Mammary epithelial cell (primary cell): ENCODE data around the gene TPPP.

Experiments
- CTCF ChIP-seq, 2 donors: IDR thresholded peaks in 1 of 2; conservative IDR thresholded peaks in 1 of 2; 2 replicates each; pipeline ENCODE4 v1.5.1; 2011 to 2012; ENCODE audit warnings: inconsistent platforms in 2 of 2, low read length in 2 of 2, mild to moderate bottlenecking in 2 of 2, control low read depth in 1 of 2, low read depth in 1 of 2; ENCODE audit not compliant: insufficient read depth in 1 of 2; ENCODE audit errors: extremely low read depth in 1 of 2
- EZH2 ChIP-seq: IDR thresholded peaks from 2 replicates; pipeline ENCODE4 v1.6.1; 2012; ENCODE audit warnings: low read length, inconsistent platforms, borderline replicate concordance

- no peak for TF ChIP-seq EZH2
- no peak for TF ChIP-seq CTCF (conservative IDR thresholded peaks at IDR 0.05 in 1 of 2, IDR thresholded peaks at IDR 0.05 in 1 of 2; ENCODE audit: extremely low read depth in 1 of 2, insufficient read depth in 1 of 2, low read depth in 1 of 2, low read length in 2 of 2)
Observed at GRCh38 chr5:647727-648126, 45.4 kb downstream of the TPPP start.
